Transverse colon (tissue), 4 donors: ENCODE data around the gene XKR8. TPM values are rescaled to one million over a fixed set of nuclear protein-coding genes. Genes with fewer than 3 reads are reported as not detected.

Experiments used
- DNase-seq: peaks from one replicate; pipeline ENCODE4 v3.0.0-alpha.2; 2019
- H3K27ac ChIP-seq, 4 donors: fragments of 200-600 bp; sonication (generic); 2 replicates each; pipeline ENCODE4 v1.5.1; 2016 to 2018; ENCODE audit warnings: inconsistent platforms in 4 of 4
- H3K27me3 ChIP-seq: fragments of 200-600 bp; sonication (generic); 2 replicates; pipeline ENCODE4 v1.5.1; 2017; ENCODE audit warnings: inconsistent platforms
- H3K36me3 ChIP-seq, 4 donors: fragments of 200-600 bp; sonication (generic); 2 replicates each; pipeline ENCODE4 v1.5.1; 2017 to 2019; ENCODE audit warnings: inconsistent platforms in 4 of 4
- H3K4me1 ChIP-seq, 4 donors: fragments of 200-600 bp; sonication (generic); 2 replicates each; pipeline ENCODE4 v1.5.1; 2017 to 2020; ENCODE audit warnings: inconsistent platforms in 4 of 4
- H3K4me3 ChIP-seq, 4 donors: fragments of 200-600 bp; sonication (generic); 1 replicate in 1 of 4; 2 replicates in 3 of 4; pipeline versions ENCODE4 v1.5.1 to v1.6.1; 2017 to 2019; ENCODE audit warnings: inconsistent platforms in 4 of 4
- H3K9me3 ChIP-seq, 2 donors: fragments of 200-600 bp; sonication (generic); 2 replicates each; pipeline ENCODE4 v1.5.1; 2017 to 2019; ENCODE audit warnings: inconsistent platforms in 2 of 2
- EP300 ChIP-seq: sonication (generic); formaldehyde crosslinking; IDR thresholded peaks from one replicate; pipeline ENCODE4 v1.6.1; 2017; ENCODE audit warnings: antibody characterized with exemption, low read depth
- POLR2A ChIP-seq: fragments of 450-650 bp; IDR thresholded peaks from one replicate; pipeline ENCODE4 v1.6.1; 2016; ENCODE audit warnings: antibody characterized with exemption, mild to moderate bottlenecking, moderate library complexity
- POLR2AphosphoS5 ChIP-seq, 3 donors: sonication (generic); formaldehyde crosslinking; IDR thresholded peaks; one replicate each; pipeline ENCODE4 v1.6.1; 2016; ENCODE audit warnings: antibody characterized with exemption in 3 of 3
- WGBS, 2 donors: methylation state at CpG; one replicate each; pipeline ENCODE4 v1.1.5; 2018; ENCODE audit warnings: low coverage in 1 of 2; 5-methylcytosine and 5-hydroxymethylcytosine counted together
- in situ Hi-C, 4 donors: fragments of 200-750 bp; cut with MboI; loops; one replicate each; pipeline versions ENCODE4 v1.15.0 to v1.15.1; 2017; ENCODE audit warnings: low sequenced_read_pairs in 3 of 4, low pct_ligation_motif_present in 1 of 4, low pct_unique_long_range_greater_than_20kb in 1 of 4
- intact Hi-C: fragments of 100-400 bp; cut with DNase I; formaldehyde crosslinking; loops from one replicate; pipeline ENCODE4 v1.15.1; 2023; ENCODE audit warnings: low total_unique reads
- total RNA-seq, 4 donors: library from RNA; depleted of rRNA; stranded (reverse); fragments of >200 nt; gene quantifications; one replicate each; pipeline ENCODE4 v1.1.0, GENCODE V29; 2016
- TF ChIP-seq, protein P1 (sequence below), 5 experiments: fragments of 200-600 bp in 3 of 5; fragments of 450-650 bp in 2 of 5; sonication (generic) in 3 of 5; IDR thresholded peaks; 1 replicate in 2 of 5; 2 replicates in 3 of 5; pipeline ENCODE4 v1.5.1; 2016 to 2017; ENCODE audit warnings: antibody characterized with exemption in 5 of 5, inconsistent platforms in 3 of 5, mild to moderate bottlenecking in 2 of 5, moderate library complexity in 1 of 5

Gene XKR8
- total RNA-seq, 4 donors from 2014 or later = 8.6 to 13.8 (median 10.4) TPM

DNA sequence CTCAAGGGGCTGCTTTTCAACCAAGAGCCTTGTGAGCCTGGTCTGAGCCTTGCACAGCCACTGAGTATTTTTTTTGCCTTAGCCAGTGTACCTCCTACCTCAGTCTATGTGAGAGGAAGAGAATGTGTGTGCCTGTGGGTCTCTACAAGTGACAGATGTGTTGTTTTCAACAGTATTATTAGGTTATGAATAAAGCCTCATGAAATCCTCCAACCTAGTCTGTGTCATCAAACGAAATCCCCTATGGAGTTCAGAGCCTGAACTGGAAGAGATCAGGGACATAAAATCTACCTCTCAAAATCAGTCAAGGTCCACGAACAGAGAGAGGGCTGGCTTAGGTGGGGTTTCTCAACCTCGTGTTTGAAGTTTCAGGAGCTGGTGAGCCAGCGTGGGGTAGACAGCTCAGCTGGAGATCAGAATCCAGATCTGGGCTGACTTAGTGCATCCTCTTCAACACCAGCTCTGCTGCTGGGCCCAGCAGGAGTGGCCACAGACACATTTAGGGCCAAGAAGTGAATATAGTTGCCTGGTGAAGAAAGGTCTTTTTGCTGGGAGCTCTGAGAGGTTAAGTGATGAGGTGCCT lies 8.2 kb downstream of the XKR8 start:
- H3K36me3 ChIP-seq = peaks cover 0 to 11% (median 5%) of the 10 kb centered on the region in 4 donors
- in situ Hi-C loops = no loop called here
- no peak for TF ChIP-seq POLR2AphosphoS5 (IDR thresholded peaks at IDR 0.05)
- no peak for TF ChIP-seq POLR2A
- TF ChIP-seq EP300 = no peak
- TF ChIP-seq, protein P1, sequence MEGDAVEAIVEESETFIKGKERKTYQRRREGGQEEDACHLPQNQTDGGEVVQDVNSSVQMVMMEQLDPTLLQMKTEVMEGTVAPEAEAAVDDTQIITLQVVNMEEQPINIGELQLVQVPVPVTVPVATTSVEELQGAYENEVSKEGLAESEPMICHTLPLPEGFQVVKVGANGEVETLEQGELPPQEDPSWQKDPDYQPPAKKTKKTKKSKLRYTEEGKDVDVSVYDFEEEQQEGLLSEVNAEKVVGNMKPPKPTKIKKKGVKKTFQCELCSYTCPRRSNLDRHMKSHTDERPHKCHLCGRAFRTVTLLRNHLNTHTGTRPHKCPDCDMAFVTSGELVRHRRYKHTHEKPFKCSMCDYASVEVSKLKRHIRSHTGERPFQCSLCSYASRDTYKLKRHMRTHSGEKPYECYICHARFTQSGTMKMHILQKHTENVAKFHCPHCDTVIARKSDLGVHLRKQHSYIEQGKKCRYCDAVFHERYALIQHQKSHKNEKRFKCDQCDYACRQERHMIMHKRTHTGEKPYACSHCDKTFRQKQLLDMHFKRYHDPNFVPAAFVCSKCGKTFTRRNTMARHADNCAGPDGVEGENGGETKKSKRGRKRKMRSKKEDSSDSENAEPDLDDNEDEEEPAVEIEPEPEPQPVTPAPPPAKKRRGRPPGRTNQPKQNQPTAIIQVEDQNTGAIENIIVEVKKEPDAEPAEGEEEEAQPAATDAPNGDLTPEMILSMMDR (IDR thresholded peaks at IDR 0.05) = no peak
- intact Hi-C loops = no loop called here
- no peaks in the 10 kb centered on the region for H3K27me3 ChIP-seq
- H3K4me1 ChIP-seq = peaks cover 0 to 16% (median 10%) of the 10 kb centered on the region in 4 donors
- DNase-seq = no peak
- H3K4me3 ChIP-seq = no peak overlapping the region
- no peaks in the 10 kb centered on the region for H3K9me3 ChIP-seq
- H3K27ac ChIP-seq = peak overlapping the region in 1 of 4 donors; percentile 11
- 86% methylated on average over 4 of the region's 4 CpGs; no CpG with 5 or more reads in 1 of the 2 donors for WGBS, 2 donors

DNA sequence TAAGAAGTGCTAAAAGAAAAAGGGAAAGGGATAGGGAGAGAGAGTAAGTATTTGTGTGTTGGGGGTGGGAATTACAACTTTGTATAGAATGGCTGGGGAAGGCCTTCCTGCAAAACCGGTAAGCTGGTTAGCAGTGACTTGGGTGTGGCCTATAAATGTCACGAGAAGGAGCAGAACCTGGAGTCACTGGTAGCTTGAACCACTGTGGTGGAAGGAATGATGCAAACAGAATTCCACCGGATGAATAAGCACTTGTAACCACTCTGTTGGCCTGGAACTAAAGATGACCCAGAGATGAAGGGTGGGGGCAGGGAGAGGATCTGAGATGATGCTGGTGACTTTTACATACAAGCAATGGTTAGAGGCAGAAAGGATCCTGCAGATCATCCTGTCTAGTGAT lies 8.9 kb downstream of the XKR8 start:
- H3K36me3 ChIP-seq = peaks cover 0 to 11% (median 5%) of the 10 kb centered on the region in 4 donors
- peak overlapping the region in 1 of 4 donors; percentile 11 for H3K27ac ChIP-seq
- no peak for DNase-seq
- peaks cover 0 to 16% (median 10%) of the 10 kb centered on the region in 4 donors for H3K4me1 ChIP-seq
- H3K4me3 ChIP-seq = no peak overlapping the region
- 35 to 50% methylated on average over 3 of the region's 3 CpGs for WGBS, 2 donors
- H3K9me3 ChIP-seq = no peaks in the 10 kb centered on the region
- intact Hi-C loops = no loop called here
- no peaks in the 10 kb centered on the region for H3K27me3 ChIP-seq
- in situ Hi-C loops = no loop called here
- TF ChIP-seq POLR2A (no peak), EP300 (no peak), POLR2AphosphoS5 (IDR thresholded peaks at IDR 0.05) (no peak)
- TF ChIP-seq, protein P1 (IDR thresholded peaks at IDR 0.05) = no peak

DNA sequence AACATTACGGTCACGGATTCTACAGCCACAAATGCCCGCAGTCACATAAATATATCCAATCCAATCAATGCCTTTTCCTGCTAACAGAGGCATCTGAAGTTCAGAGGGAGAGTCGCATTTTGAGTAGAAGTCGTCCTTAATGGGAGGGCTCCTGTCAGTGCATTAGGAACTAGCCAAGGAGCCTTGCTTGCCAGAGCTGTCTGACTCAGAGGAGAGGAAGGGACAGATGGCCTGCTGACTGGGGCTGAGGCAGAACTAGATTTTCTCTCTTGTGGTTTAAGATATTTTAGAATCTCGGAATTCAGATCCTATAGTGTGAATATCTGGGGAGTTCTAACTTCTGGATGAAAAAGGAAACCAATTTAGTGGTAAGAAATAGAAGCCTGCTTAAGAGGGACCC lies 10.6 kb downstream of the XKR8 start:
- Histone ChIP-seq H3K4me1 (peaks cover 0 to 16% (median 10%) of the 10 kb centered on the region in 4 donors), H3K27me3 (no peaks in the 10 kb centered on the region), H3K9me3 (no peaks in the 10 kb centered on the region), H3K36me3 (peaks cover 0 to 11% (median 5%) of the 10 kb centered on the region in 4 donors), H3K4me3 (no peak overlapping the region), H3K27ac (peak overlapping the region in 2 of 4 donors; percentile 18 to 51)
- in situ Hi-C loops (loop anchor here in 1 of 4 donors (10.0 kb wide), 1 partner anchor 106 kb away; no protein-coding TSS in a partner anchor), intact Hi-C loops (no loop called here)
- TF ChIP-seq, protein P1 (IDR thresholded peaks at IDR 0.05) = no peak
- TF ChIP-seq POLR2AphosphoS5 (IDR thresholded peaks at IDR 0.05) = no peak
- no peak for TF ChIP-seq EP300
- TF ChIP-seq POLR2A = no peak
- DNase-seq = no peak
- WGBS, 2 donors = 72 to 81% methylated on average over 6 of the region's 6 CpGs

DNA sequence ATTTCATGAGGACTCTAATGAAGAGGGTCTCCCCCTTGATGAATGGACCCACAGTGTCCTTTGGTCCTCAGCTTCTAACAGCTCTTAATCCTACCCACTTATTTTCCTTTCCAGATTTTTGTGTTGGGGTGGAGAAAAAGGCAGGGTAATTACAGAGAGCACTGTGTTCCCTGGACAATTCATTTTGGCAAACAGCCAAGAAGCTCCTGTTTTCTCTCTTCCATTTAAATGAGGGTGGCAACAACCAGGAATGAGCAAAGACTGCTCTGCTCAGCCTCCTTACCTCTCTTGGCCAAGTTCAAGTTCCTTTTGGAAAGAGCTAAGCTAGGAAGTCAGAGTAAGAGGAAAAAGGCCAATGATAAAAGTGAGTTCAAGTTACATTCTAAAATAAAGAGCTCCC lies 11.9 kb downstream of the XKR8 start:
- no peak for DNase-seq
- Histone ChIP-seq H3K27ac (no peak overlapping the region), H3K36me3 (peaks cover 0 to 12% (median 3%) of the 10 kb centered on the region in 4 donors), H3K27me3 (no peaks in the 10 kb centered on the region), H3K9me3 (no peaks in the 10 kb centered on the region), H3K4me1 (peaks cover 0 to 16% (median 10%) of the 10 kb centered on the region in 4 donors), H3K4me3 (no peak overlapping the region)
- intact Hi-C loops = no loop called here
- no peak for TF ChIP-seq POLR2AphosphoS5 (IDR thresholded peaks at IDR 0.05)
- TF ChIP-seq, protein P1 (IDR thresholded peaks at IDR 0.05) = no peak
- no peak for TF ChIP-seq EP300
- no peak for TF ChIP-seq POLR2A
- in situ Hi-C loops = loop anchor here in 1 of 4 donors (10.0 kb wide), 1 partner anchor 107 kb away; no protein-coding TSS in a partner anchor
